Esophagus squamous epithelium (tissue), 5 donors: ENCODE measurements around the gene ERCC2. TPM values are rescaled to one million over a fixed set of nuclear protein-coding genes. Genes with fewer than 3 reads are reported as not detected.

Experiments used
- DNase-seq: peaks from one replicate; lab custom pipeline; 2025; lab: John Stamatoyannopoulos, UW
- H3K27ac ChIP-seq, 4 donors: fragments of 200-600 bp; sonication (generic); one replicate each; pipeline ENCODE4 v1.5.1; 2016 to 2019; ENCODE audit warnings: mild to moderate bottlenecking in 1 of 4
- H3K27me3 ChIP-seq, 4 donors: fragments of 200-600 bp; sonication (generic); 1 replicate in 3 of 4; 2 replicates in 1 of 4; pipeline versions ENCODE4 v1.5.1 to v1.6.0; 2017 to 2021; ENCODE audit warnings: antibody characterized with exemption in 1 of 4
- H3K36me3 ChIP-seq, 3 donors: fragments of 200-600 bp; sonication (generic); one replicate each; pipeline ENCODE4 v1.5.1; 2016 to 2019
- H3K4me1 ChIP-seq, 3 donors: fragments of 200-600 bp; sonication (generic); one replicate each; pipeline ENCODE4 v1.5.1; 2017 to 2019
- H3K4me3 ChIP-seq, 4 donors: fragments of 200-600 bp; sonication (generic); 1 replicate in 3 of 4; 2 replicates in 1 of 4; pipeline ENCODE4 v1.5.1; 2016 to 2019; ENCODE audit warnings: mild to moderate bottlenecking in 2 of 4, moderate library complexity in 1 of 4
- H3K9me3 ChIP-seq, 3 donors: fragments of 200-600 bp; sonication (generic); one replicate each; pipeline ENCODE4 v1.5.1; 2016 to 2019
- POLR2A ChIP-seq, 4 donors: fragments of 450-650 bp; IDR thresholded peaks; one replicate each; pipeline ENCODE4 v1.6.1; 2017; ENCODE audit warnings: antibody characterized with exemption in 4 of 4, mild to moderate bottlenecking in 4 of 4, moderate library complexity in 3 of 4
- WGBS, 2 donors: methylation state at CpG; one replicate each; pipeline ENCODE4 v1.1.5; 2018; 5-methylcytosine and 5-hydroxymethylcytosine counted together
- intact Hi-C: fragments of 100-400 bp; cut with DNase I; formaldehyde crosslinking; loops from one replicate; pipeline ENCODE4 v1.15.0; 2022
- total RNA-seq, 4 donors: library from RNA; depleted of rRNA; stranded (reverse); fragments of >200 nt; gene quantifications; one replicate each; pipeline ENCODE4 v1.1.0, GENCODE V29; 2016
- TF ChIP-seq, protein P1 (sequence below), 6 experiments: fragments of 450-650 bp in 4 of 6; fragments of 200-600 bp in 2 of 6; sonication (generic) in 2 of 6; IDR thresholded peaks; one replicate each; pipeline ENCODE4 v1.5.1; 2016 to 2019; ENCODE audit warnings: antibody characterized with exemption in 6 of 6, mild to moderate bottlenecking in 4 of 6, moderate library complexity in 4 of 6
- donor health status: DM: yes; HTN: yes; CAD: no.

ERCC2 gene
- total RNA-seq, 4 donors from 2014 or later: 6.6 to 8.8 (median 7.2) TPM

DNA sequence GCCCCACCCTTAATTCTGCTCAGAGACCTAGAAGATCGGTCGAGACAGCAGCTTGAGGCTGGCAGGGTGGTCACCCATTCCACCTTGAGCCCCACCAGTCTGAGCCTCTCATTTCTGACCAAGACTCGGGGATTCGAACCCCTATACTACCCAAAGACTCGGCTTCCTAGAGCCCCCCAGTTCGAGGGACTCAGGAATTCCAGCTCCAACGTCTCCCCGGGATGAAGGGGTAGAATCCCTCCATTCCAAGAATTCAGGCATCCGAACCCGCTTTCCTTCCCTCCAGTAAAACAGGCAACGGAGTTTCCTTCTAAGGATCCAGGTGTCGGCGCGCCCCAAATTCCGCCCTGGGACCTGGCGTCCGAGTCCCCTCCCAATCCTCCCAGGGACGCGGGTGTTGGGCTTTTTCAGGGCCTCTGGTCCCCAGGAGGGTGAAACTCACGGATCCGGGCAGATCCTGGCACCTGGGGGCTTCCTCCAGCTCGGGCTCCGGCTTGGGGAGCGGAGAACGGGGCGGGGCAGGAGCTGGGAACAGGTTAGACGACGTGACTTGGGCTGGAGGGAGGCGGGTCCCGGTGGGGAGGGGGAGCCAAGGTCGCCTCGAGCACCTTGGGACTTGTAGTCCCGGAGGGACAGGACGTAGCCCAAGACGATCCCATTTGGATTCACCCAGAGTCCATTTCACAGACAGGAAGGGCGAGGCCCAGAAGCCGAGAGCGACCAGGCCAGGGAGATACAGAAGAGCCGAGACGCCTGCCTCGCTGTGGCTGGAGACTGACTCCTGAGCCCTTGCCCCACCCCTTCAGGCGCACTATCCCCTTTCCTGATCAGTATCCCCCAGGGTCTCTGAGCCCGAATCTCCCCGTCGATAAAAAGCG, 34.4 kb upstream of the ERCC2 start, which contains the start of gene PPP1R13L:
TSS of gene PPP1R13L (minus strand) at position 513 of the 878 bp plus-strand sequence. CDS start 6,751 bp downstream, outside the sequence.
- intact Hi-C loops: no loop called here
- H3K4me1 ChIP-seq: peaks cover 14 to 83% (median 15%) of the 10 kb centered on the region in 3 donors
- 3 to 10% methylated on average over 10 to 21 of the region's 46 CpGs for WGBS, 2 donors
- peak within 1 kb of the TSS; percentile 56 to 81 (median 69) for H3K4me3 ChIP-seq
- peaks cover 0 to 29% (median 0%) of the 10 kb centered on the region in 3 donors for H3K36me3 ChIP-seq
- H3K9me3 ChIP-seq: no peaks in the 10 kb centered on the region
- H3K27me3 ChIP-seq: peaks cover 0 to 29% (median 2%) of the 10 kb centered on the region in 4 donors
- H3K27ac ChIP-seq: peak within 1 kb of the TSS; percentile 91 to 100 (median 94)
- peak in 3 of 4 donors; percentile 54 to 89 (median 70) for TF ChIP-seq POLR2A (IDR thresholded peaks at IDR 0.05)
- TF ChIP-seq, protein P1, sequence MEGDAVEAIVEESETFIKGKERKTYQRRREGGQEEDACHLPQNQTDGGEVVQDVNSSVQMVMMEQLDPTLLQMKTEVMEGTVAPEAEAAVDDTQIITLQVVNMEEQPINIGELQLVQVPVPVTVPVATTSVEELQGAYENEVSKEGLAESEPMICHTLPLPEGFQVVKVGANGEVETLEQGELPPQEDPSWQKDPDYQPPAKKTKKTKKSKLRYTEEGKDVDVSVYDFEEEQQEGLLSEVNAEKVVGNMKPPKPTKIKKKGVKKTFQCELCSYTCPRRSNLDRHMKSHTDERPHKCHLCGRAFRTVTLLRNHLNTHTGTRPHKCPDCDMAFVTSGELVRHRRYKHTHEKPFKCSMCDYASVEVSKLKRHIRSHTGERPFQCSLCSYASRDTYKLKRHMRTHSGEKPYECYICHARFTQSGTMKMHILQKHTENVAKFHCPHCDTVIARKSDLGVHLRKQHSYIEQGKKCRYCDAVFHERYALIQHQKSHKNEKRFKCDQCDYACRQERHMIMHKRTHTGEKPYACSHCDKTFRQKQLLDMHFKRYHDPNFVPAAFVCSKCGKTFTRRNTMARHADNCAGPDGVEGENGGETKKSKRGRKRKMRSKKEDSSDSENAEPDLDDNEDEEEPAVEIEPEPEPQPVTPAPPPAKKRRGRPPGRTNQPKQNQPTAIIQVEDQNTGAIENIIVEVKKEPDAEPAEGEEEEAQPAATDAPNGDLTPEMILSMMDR (IDR thresholded peaks at IDR 0.05): peak in 1 of 6 experiments; percentile 14
- no peak for DNase-seq

DNA sequence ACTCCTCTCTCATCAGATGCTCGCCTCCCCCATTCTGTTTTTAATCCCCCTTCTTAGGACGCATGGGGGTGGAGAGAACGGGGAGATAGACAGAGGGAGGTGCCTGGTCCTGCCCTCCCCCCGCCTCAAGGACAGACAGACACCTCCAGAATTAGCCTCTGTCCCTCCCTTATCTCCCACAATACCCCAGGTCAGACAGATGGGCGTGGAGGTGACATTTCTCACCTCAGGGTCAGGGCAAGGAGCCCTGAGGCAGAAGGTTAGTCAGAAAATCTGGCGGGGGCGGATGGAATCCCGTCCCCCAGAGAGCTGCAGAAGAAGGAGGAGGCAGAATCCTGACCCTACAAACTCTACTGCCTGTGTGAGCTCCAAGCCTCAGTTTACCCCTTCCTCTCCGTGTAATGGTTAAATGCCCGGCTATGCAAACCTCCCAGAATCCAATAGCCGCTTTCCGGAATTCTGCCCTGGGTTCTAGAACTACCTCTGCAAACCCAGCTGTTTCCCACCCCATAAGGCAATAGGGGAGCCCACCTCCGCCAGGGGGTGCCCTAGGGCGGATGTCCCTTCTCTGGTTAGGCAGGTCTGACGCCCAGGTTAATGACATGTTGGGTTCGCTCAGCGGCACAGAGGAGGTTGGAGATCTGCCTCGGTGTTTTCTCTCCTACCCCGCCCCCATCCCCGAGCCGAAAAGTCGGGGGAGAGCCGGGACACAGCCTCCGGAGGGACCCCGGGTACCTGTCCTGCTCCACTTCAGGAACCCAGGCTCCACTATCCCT, 33.6 kb upstream of the ERCC2 start:
- Histone ChIP-seq H3K9me3 (no peaks in the 10 kb centered on the region), H3K4me3 (peak overlapping the region; percentile 56 to 81 (median 69)), H3K27me3 (peaks cover 0 to 29% (median 2%) of the 10 kb centered on the region in 4 donors), H3K4me1 (peaks cover 15 to 91% (median 18%) of the 10 kb centered on the region in 3 donors), H3K27ac (peak overlapping the region; percentile 91 to 100 (median 94)), H3K36me3 (peaks cover 0 to 31% (median 0%) of the 10 kb centered on the region in 3 donors)
- intact Hi-C loops: no loop called here
- TF ChIP-seq POLR2A (IDR thresholded peaks at IDR 0.05): peak in 1 of 4 donors; percentile 46
- TF ChIP-seq, protein P1 (IDR thresholded peaks at IDR 0.05): peak in 5 of 6 experiments; percentile 34 to 59 (median 42)
- 8 to 24% methylated on average over 9 to 18 of the region's 25 CpGs for WGBS, 2 donors
- DNase-seq: no peak

DNA sequence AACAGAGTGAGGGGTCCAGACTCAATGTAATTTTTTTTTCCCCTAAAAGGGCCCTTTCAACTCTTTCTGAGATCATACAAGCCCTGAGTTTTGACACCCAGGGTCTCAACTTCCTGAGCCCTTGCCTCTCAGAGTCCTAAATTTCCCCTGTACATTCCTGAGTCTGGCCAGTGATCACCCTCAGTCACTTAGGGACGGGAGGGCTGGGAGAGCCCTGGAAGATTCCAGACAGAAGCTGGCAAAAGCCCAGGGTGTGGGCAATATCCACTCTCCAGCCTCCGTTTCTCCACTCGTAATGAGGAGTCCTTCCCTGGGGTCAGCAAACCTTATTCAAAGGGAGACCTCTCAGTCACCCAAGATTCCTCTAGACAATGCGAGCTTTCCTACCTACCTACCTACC, 32.9 kb upstream of the ERCC2 start:
- peak overlapping the region; percentile 56 to 81 (median 69) for H3K4me3 ChIP-seq
- DNase-seq: no peak
- intact Hi-C loops: no loop called here
- WGBS, 2 donors: 40 to 58% methylated on average over 3 to 4 of the region's 4 CpGs
- TF ChIP-seq, protein P1 (IDR thresholded peaks at IDR 0.05): no peak
- TF ChIP-seq POLR2A (IDR thresholded peaks at IDR 0.05): no peak
- peaks cover 0 to 31% (median 0%) of the 10 kb centered on the region in 3 donors for H3K36me3 ChIP-seq
- peaks cover 0 to 29% (median 2%) of the 10 kb centered on the region in 4 donors for H3K27me3 ChIP-seq
- no peaks in the 10 kb centered on the region for H3K9me3 ChIP-seq
- peaks cover 21 to 96% (median 24%) of the 10 kb centered on the region in 3 donors for H3K4me1 ChIP-seq
- peak overlapping the region; percentile 91 to 100 (median 94) for H3K27ac ChIP-seq

DNA sequence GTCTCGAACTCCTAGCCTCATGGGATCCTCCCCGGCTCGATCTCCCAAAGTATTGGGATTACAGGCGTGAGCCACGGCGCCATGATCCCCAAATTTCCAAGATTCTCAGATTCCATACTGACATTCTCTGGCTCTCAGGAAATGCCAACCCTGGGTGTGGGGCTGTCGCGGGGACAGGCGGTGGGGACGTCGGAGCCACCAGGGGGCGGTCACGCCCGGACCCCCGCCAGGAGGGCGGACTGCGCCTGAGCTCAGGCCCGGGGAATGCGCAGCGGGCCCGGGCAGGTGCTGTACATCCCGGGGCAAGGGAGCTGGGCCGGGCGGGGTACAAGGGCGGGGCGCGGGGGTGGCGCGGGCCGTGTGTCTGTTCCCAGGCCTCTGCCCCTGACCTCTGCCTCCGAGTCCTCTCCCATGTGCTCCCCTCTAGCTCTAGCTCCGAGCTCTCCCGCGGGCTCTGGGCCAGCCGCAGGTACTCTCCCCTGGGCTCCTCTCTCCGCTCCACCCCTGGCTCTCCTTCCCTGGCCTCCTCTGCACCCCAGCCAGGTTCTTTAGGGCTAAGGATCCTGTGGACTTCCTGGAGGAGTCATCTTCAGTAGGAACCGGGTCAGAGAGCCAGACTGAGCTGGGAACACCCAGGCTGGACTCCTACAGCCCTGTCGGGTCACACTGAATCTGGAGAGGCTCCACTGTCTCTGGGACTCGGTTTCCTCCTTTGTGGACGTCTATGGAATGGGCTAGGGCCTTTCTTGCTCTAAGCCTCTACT, 32.1 kb upstream of the ERCC2 start:
- no peak for DNase-seq
- H3K4me1 ChIP-seq: peaks cover 27 to 96% (median 29%) of the 10 kb centered on the region in 3 donors
- H3K9me3 ChIP-seq: no peaks in the 10 kb centered on the region
- TF ChIP-seq POLR2A (IDR thresholded peaks at IDR 0.05): no peak
- TF ChIP-seq, protein P1 (IDR thresholded peaks at IDR 0.05): peak; percentile 39 to 77 (median 46)
- WGBS, 2 donors: 21 to 33% methylated on average over 8 to 11 of the region's 40 CpGs
- H3K4me3 ChIP-seq: peak overlapping the region; percentile 56 to 81 (median 69)
- H3K36me3 ChIP-seq: peaks cover 0 to 35% (median 6%) of the 10 kb centered on the region in 3 donors
- H3K27me3 ChIP-seq: peaks cover 0 to 35% (median 2%) of the 10 kb centered on the region in 4 donors
- peak overlapping the region; percentile 91 to 100 (median 94) for H3K27ac ChIP-seq
- intact Hi-C loops: no loop called here
